ENCODE results near the gene ARHGEF40.

Gene ARHGEF40

DNA sequence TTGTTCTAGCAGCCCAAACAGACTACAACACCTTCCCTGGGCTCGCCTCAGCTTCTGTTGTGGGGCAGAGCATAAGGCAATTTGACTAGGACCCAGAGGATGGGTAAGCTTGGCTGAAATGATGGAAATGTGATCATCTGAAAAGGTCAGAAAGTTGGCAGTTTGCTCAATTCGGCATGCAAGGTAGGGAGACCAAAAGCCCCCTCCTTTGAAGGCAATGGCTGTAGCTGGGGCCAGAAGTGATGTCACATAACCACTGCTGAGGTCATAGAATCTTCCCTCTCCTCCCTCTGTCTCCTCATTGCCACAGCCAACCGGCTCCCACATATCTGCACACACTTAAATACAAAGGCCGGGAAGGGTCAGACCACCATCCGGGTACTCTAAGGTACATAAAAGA lies 40.2 kb upstream of the ARHGEF40 start, which contains the start of gene TPPP2:
TPPP2 (plus strand) TSS at position 301 of the 400 bp plus-strand sequence. CDS start 365 bp downstream, outside the sequence.
- Histone ChIP-seq H4K20me1 (ENCODE audit: insufficient read depth, low read length, poor library complexity, severe bottlenecking) (no peaks in the 10 kb centered on the region), H3K27me3 (ENCODE audit: insufficient read depth, low read length, poor library complexity, severe bottlenecking) (no peaks in the 10 kb centered on the region), H3K9ac (ENCODE audit: low read depth, low read length, poor library complexity, severe bottlenecking) (no peak within 1 kb of the TSS), H3K4me3 (ENCODE audit: low read length, poor library complexity, severe bottlenecking) (no peak within 1 kb of the TSS), H3K79me2 (ENCODE audit: insufficient read depth, low read length) (no peaks in the 10 kb centered on the region), H3K9me3 (ENCODE audit: insufficient read depth, low read depth, low read length) (no peaks in the 10 kb centered on the region), H3K4me1 (ENCODE audit: insufficient read depth, low read length, poor library complexity, severe bottlenecking) (no peaks in the 10 kb centered on the region), H2AFZ (ENCODE audit: low read length) (no peak within 1 kb of the TSS), H3F3A (ENCODE audit: low read depth) (no peaks in the 10 kb centered on the region), H3K36me3 (ENCODE audit: insufficient read depth, low read length) (no peaks in the 10 kb centered on the region), H3K4me2 (ENCODE audit: low read depth, low read length, poor library complexity, severe bottlenecking) (no peak within 1 kb of the TSS), H3K9me2 (replicated peaks; ENCODE audit: low read depth, low read length) (no peaks in the 10 kb centered on the region)
- TF ChIP-seq EZH2phosphoT487 (IDR thresholded peaks at IDR 0.05; ENCODE audit: borderline replicate concordance) (no peak), CTCF (conservative IDR thresholded peaks at IDR 0.05; ENCODE audit: low read length) (no peak)

DNA sequence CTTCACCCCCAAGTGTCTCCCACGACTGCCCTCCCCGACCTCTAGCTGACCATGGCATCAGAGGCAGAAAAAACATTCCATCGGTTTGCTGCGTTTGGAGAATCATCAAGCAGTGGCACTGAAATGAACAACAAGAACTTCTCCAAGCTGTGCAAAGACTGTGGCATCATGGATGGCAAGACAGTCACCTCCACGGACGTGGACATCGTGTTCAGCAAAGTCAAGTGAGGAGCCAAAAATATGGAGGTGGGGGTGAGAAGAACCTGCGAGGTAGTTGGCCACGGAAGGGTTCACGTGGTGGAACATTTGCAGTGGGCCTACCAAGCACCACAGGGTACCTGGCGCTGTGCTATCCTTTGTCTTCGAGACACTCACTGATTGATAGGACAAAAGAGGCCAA lies 39.6 kb upstream of the ARHGEF40 start:
- H3K9ac ChIP-seq (ENCODE audit: low read depth, low read length, poor library complexity, severe bottlenecking) = no peak overlapping the region
- no peak for TF ChIP-seq EZH2phosphoT487 (IDR thresholded peaks at IDR 0.05; ENCODE audit: borderline replicate concordance)
- TF ChIP-seq CTCF (conservative IDR thresholded peaks at IDR 0.05; ENCODE audit: low read length) = no peak
- H3K4me3 ChIP-seq (ENCODE audit: low read length, poor library complexity, severe bottlenecking) = no peak overlapping the region
- H4K20me1 ChIP-seq (ENCODE audit: insufficient read depth, low read length, poor library complexity, severe bottlenecking) = no peaks in the 10 kb centered on the region
- no peaks in the 10 kb centered on the region for H3K27me3 ChIP-seq (ENCODE audit: insufficient read depth, low read length, poor library complexity, severe bottlenecking)
- no peaks in the 10 kb centered on the region for H3K79me2 ChIP-seq (ENCODE audit: insufficient read depth, low read length)
- H3K36me3 ChIP-seq (ENCODE audit: insufficient read depth, low read length) = no peaks in the 10 kb centered on the region
- no peaks in the 10 kb centered on the region for H3K9me3 ChIP-seq (ENCODE audit: insufficient read depth, low read depth, low read length)
- no peaks in the 10 kb centered on the region for H3K4me1 ChIP-seq (ENCODE audit: insufficient read depth, low read length, poor library complexity, severe bottlenecking)
- no peak overlapping the region for H3K4me2 ChIP-seq (ENCODE audit: low read depth, low read length, poor library complexity, severe bottlenecking)
- no peaks in the 10 kb centered on the region for H3K9me2 ChIP-seq (replicated peaks; ENCODE audit: low read depth, low read length)
- H2AFZ ChIP-seq (ENCODE audit: low read length) = no peak overlapping the region
- H3F3A ChIP-seq (ENCODE audit: low read depth) = no peaks in the 10 kb centered on the region

GRCh38 chr14:21032326-21033132 lies 37.6 kb upstream of the ARHGEF40 start:
- H3K79me2 ChIP-seq (ENCODE audit: insufficient read depth, low read length) = no peaks in the 10 kb centered on the region
- H3K9me3 ChIP-seq (ENCODE audit: insufficient read depth, low read depth, low read length) = no peaks in the 10 kb centered on the region
- TF ChIP-seq EZH2phosphoT487 (IDR thresholded peaks at IDR 0.05; ENCODE audit: borderline replicate concordance) (no peak), CTCF (conservative IDR thresholded peaks at IDR 0.05; ENCODE audit: low read length) (no peak)
- H3K4me3 ChIP-seq (ENCODE audit: low read length, poor library complexity, severe bottlenecking) = no peak overlapping the region
- H3K4me1 ChIP-seq (ENCODE audit: insufficient read depth, low read length, poor library complexity, severe bottlenecking) = no peaks in the 10 kb centered on the region
- no peaks in the 10 kb centered on the region for H3K36me3 ChIP-seq (ENCODE audit: insufficient read depth, low read length)
- H3K9me2 ChIP-seq (replicated peaks; ENCODE audit: low read depth, low read length) = no peaks in the 10 kb centered on the region
- no peak overlapping the region for H3K4me2 ChIP-seq (ENCODE audit: low read depth, low read length, poor library complexity, severe bottlenecking)
- no peaks in the 10 kb centered on the region for H4K20me1 ChIP-seq (ENCODE audit: insufficient read depth, low read length, poor library complexity, severe bottlenecking)
- no peaks in the 10 kb centered on the region for H3F3A ChIP-seq (ENCODE audit: low read depth)
- no peaks in the 10 kb centered on the region for H3K27me3 ChIP-seq (ENCODE audit: insufficient read depth, low read length, poor library complexity, severe bottlenecking)
- H3K9ac ChIP-seq (ENCODE audit: low read depth, low read length, poor library complexity, severe bottlenecking) = no peak overlapping the region
- no peak overlapping the region for H2AFZ ChIP-seq (ENCODE audit: low read length)
